Sigmoid colon (tissue), 7 donors: ENCODE measurements around the gene MPND. TPM values are rescaled to one million over a fixed set of nuclear protein-coding genes. Genes with fewer than 3 reads are reported as not detected.
A peak's percentile ranks its signal among the peaks of the same experiment; 100 is the strongest.

Experiments used
- DNase-seq: peaks from one replicate; pipeline ENCODE4 v3.0.0-alpha.2; 2019
- H3K27ac ChIP-seq, 4 donors: fragments of 200-600 bp; sonication (generic); one replicate each; pipeline ENCODE4 v1.5.1; 2016 to 2019; ENCODE audit warnings: mild to moderate bottlenecking in 1 of 4
- H3K27me3 ChIP-seq, 3 donors: fragments of 200-600 bp; sonication (generic); one replicate each; pipeline ENCODE4 v1.5.1; 2019; ENCODE audit warnings: mild to moderate bottlenecking in 1 of 3
- H3K36me3 ChIP-seq, 4 donors: fragments of 200-600 bp; sonication (generic); one replicate each; pipeline ENCODE4 v1.5.1; 2016 to 2019
- H3K4me1 ChIP-seq, 4 donors: fragments of 200-600 bp; sonication (generic); one replicate each; pipeline ENCODE4 v1.5.1; 2017 to 2019
- H3K4me3 ChIP-seq, 4 donors: fragments of 200-600 bp; sonication (generic); one replicate each; pipeline ENCODE4 v1.5.1; 2017 to 2019; ENCODE audit warnings: mild to moderate bottlenecking in 2 of 4, moderate library complexity in 1 of 4
- H3K9me3 ChIP-seq, 4 donors: fragments of 200-600 bp in 3 of 4; sonication (generic) in 3 of 4; one replicate each; pipeline versions ENCODE4 v1.5.1 to v1.6.1; 2013 to 2019
- CTCF ChIP-seq, 4 experiments: fragments of 450-650 bp in 3 of 4; fragments of 200-600 bp in 1 of 4; IDR thresholded peaks; one replicate each; pipeline ENCODE4 v1.5.1; 2016 to 2019; ENCODE audit warnings: antibody characterized with exemption in 4 of 4, mild to moderate bottlenecking in 3 of 4, moderate library complexity in 2 of 4
- EP300 ChIP-seq, 4 donors: sonication (generic); formaldehyde crosslinking; IDR thresholded peaks; one replicate each; pipeline ENCODE4 v1.6.1; 2017; ENCODE audit warnings: antibody characterized with exemption in 4 of 4
- POLR2A ChIP-seq, 2 donors: fragments of 450-650 bp; IDR thresholded peaks; one replicate each; pipeline ENCODE4 v1.6.1; 2016; ENCODE audit warnings: antibody characterized with exemption in 2 of 2, mild to moderate bottlenecking in 2 of 2, moderate library complexity in 2 of 2
- POLR2AphosphoS5 ChIP-seq, 4 donors: sonication (generic); formaldehyde crosslinking; IDR thresholded peaks; one replicate each; pipeline ENCODE4 v1.6.1; 2017; ENCODE audit warnings: antibody characterized with exemption in 4 of 4
- WGBS, 2 donors: extraction: QIAGEN DNeasy Blood & Tissue Kit; methylation state at CpG; one replicate each; pipeline ENCODE4 v1.1.7; 2013; 5-methylcytosine and 5-hydroxymethylcytosine counted together
- intact Hi-C: fragments of 100-400 bp; cut with DNase I; formaldehyde crosslinking; loops from one replicate; pipeline ENCODE4 v1.15.1; 2023
- polyA plus RNA-seq, 3 donors: library from polyadenylated mRNA; stranded (reverse); fragments of 200-250 nt; gene quantifications; one replicate each; pipeline ENCODE4 v1.2.3, GENCODE V29; 2013
- total RNA-seq, 4 donors: library from RNA; depleted of rRNA; stranded (reverse); fragments of >200 nt; gene quantifications; one replicate each; pipeline ENCODE4 v1.1.0, GENCODE V29; 2016
- donor health status: healthy with polysubstance abuse.
- donor health status: Bipolar disorder and iron deficiency.
- donor health status: healthy.

The MPND gene
- total and polyA plus RNA-seq, 7 donors = 8.6 to 65.2 (median 13.3) TPM

- H3K36me3 ChIP-seq = peaks cover 20 to 76% (median 36%) of the 10 kb centered on the region in 4 donors
- TF ChIP-seq POLR2A (IDR thresholded peaks at IDR 0.05) = no peak
- TF ChIP-seq CTCF (IDR thresholded peaks at IDR 0.05) = no peak
- no peak for TF ChIP-seq EP300 (IDR thresholded peaks at IDR 0.05)
- TF ChIP-seq POLR2AphosphoS5 (IDR thresholded peaks at IDR 0.05) = no peak
Observed at GRCh38 chr19:4360081-4360569, 16.8 kb downstream of the MPND start.

GRCh38 chr19:4360641-4361151 lies 17.3 kb downstream of the MPND start:
- peak overlapping the region in 3 of 4 donors; percentile 22 to 49 (median 42) for H3K27ac ChIP-seq
- H3K4me1 ChIP-seq = peaks cover 0 to 12% (median 5%) of the 10 kb centered on the region in 4 donors
- TF ChIP-seq EP300 (IDR thresholded peaks at IDR 0.05) (no peak), POLR2A (IDR thresholded peaks at IDR 0.05) (no peak), CTCF (IDR thresholded peaks at IDR 0.05) (no peak), POLR2AphosphoS5 (IDR thresholded peaks at IDR 0.05) (peak in 2 of 4 donors; percentile 17 to 18)
- no peaks in the 10 kb centered on the region for H3K9me3 ChIP-seq
- no peaks in the 10 kb centered on the region for H3K27me3 ChIP-seq
- H3K4me3 ChIP-seq = no peak overlapping the region
- WGBS, 2 donors = 68 to 81% methylated on average over 12 of the region's 12 CpGs
- intact Hi-C loops = no loop called here
- DNase-seq = peak; percentile 79
- H3K36me3 ChIP-seq = peaks cover 24 to 81% (median 38%) of the 10 kb centered on the region in 4 donors

More at GRCh38 chr19:4360081-4360569, 16.8 kb downstream of the MPND start:
- peak overlapping the region in 3 of 4 donors; percentile 22 to 49 (median 42) for H3K27ac ChIP-seq
- no peak overlapping the region for H3K4me3 ChIP-seq
- WGBS, 2 donors = 76 to 78% methylated on average over 9 of the region's 9 CpGs
- intact Hi-C loops = no loop called here
- H3K4me1 ChIP-seq = peaks cover 0 to 12% (median 5%) of the 10 kb centered on the region in 4 donors
- H3K27me3 ChIP-seq = no peaks in the 10 kb centered on the region
- DNase-seq = no peak
- no peaks in the 10 kb centered on the region for H3K9me3 ChIP-seq

- Histone ChIP-seq H3K27ac (peak overlapping the region in 3 of 4 donors; percentile 22 to 49 (median 42)), H3K36me3 (peaks cover 26 to 81% (median 44%) of the 10 kb centered on the region in 4 donors), H3K4me3 (no peak overlapping the region), H3K9me3 (no peaks in the 10 kb centered on the region), H3K27me3 (no peaks in the 10 kb centered on the region), H3K4me1 (peaks cover 0 to 12% (median 5%) of the 10 kb centered on the region in 4 donors)
- intact Hi-C loops = no loop called here
- DNase-seq = peak; percentile 68
- TF ChIP-seq CTCF (IDR thresholded peaks at IDR 0.05) (no peak), POLR2A (IDR thresholded peaks at IDR 0.05) (no peak), EP300 (IDR thresholded peaks at IDR 0.05) (no peak), POLR2AphosphoS5 (IDR thresholded peaks at IDR 0.05) (no peak)
- 88 to 89% methylated on average over 50 of the region's 50 CpGs for WGBS, 2 donors
Observed at GRCh38 chr19:4361152-4362046, 18.0 kb downstream of the MPND start.

- no peak for TF ChIP-seq POLR2AphosphoS5 (IDR thresholded peaks at IDR 0.05)
- TF ChIP-seq EP300 (IDR thresholded peaks at IDR 0.05) = no peak
- no peak for TF ChIP-seq POLR2A (IDR thresholded peaks at IDR 0.05)
- no peak for TF ChIP-seq CTCF (IDR thresholded peaks at IDR 0.05)
- Histone ChIP-seq H3K27ac (no peak overlapping the region), H3K4me1 (peaks cover 1 to 18% (median 6%) of the 10 kb centered on the region in 4 donors), H3K27me3 (no peaks in the 10 kb centered on the region), H3K9me3 (no peaks in the 10 kb centered on the region), H3K36me3 (peaks cover 26 to 80% (median 47%) of the 10 kb centered on the region in 4 donors), H3K4me3 (no peak overlapping the region)
- DNase-seq = no peak
- WGBS, 2 donors = 85 to 87% methylated on average over 32 of the region's 32 CpGs
- intact Hi-C loops = no loop called here
Observed at GRCh38 chr19:4362101-4362828, 18.9 kb downstream of the MPND start.
